HUDEP-2 (cell line): ENCODE results near the gene PTH2R.
"Not testable (repeated sequence)": the region's sequence is repeated elsewhere in the genome, so short reads cannot be mapped to it uniquely, and the experiment has no call there.

Source experiments
- DNase-seq, 76 experiments: peaks; one replicate each; lab custom pipeline; 2025; ENCODE audit not compliant: unreplicated experiment in 76 of 76; lab: John Stamatoyannopoulos, UW

Gene PTH2R

GRCh38 chr2:208386541-208386940 is 20.1 kb upstream of the PTH2R start:
- no peak for DNase-seq

- no peak for DNase-seq
These were observed 16.7 kb upstream of the PTH2R start for GRCh38 chr2:208389940-208390339.

DNA sequence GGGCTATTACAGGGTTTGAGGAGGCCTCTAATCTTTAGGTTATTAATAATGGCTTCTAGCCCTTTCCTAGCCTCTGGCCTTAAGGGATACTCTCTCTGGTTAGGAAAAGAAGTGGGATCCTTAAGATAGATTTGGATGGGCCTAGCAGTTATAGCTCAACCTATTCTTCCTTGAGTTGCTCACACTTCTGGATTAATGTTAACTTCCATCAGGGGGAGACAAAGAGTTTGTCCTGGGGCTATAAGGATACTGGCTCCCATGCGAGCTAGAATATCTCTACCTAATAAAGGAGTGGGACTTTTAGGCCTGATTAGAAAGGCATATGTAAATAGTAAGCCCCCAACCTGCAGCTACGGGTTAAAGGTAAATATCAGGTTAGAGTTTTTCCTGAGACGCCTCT is 14.3 kb upstream of the PTH2R start:
- DNase-seq, result peak in 5 of 76 experiments; percentile 2 to 35 (median 23)

DNA sequence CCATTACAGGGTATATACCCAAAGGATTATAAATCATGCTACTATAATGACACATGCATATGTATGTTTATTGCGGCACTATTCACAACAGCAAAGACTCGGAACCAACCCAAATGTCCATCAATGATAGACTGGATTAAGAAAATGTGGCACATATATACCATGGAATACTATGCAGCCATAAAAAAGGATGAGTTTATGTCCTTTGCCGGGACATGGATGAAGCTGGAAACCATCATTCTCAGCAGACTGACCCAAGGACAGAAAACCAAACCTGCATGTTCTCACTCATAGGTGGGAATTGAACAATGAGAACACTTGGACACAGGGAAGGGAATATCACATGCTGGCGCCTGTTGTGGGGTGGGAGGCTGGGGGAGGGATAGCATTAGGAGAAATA is 9.8 kb upstream of the PTH2R start:
- DNase-seq, result not testable (repeated sequence)

GRCh38 chr2:208399201-208399600 is 7.4 kb upstream of the PTH2R start:
- DNase-seq, result no peak

- peak in 9 of 76 experiments; percentile 2 to 31 (median 25) for DNase-seq
These were observed 1.1 kb downstream of the PTH2R start for GRCh38 chr2:208407667-208408066.

DNA sequence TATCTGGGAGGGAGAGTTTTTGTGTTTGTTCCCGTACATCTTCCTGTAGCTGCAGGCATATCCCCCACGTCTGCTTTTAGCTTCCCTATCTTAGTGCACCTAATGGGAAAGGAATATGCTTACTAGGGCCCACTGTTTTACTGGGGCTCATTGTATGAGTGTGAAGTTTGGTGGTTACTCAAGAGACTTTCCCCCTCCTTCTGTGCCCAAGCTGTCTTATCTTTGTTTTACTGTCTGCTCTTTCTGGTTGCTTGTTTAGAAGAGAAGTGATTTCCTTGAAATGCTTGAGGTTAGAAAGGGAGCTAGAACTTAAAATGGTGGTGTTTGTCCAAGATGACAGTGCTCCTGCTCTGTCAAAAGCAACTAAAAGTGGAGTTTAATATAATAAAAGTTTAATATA is 7.3 kb downstream of the PTH2R start:
- no peak for DNase-seq

DNA sequence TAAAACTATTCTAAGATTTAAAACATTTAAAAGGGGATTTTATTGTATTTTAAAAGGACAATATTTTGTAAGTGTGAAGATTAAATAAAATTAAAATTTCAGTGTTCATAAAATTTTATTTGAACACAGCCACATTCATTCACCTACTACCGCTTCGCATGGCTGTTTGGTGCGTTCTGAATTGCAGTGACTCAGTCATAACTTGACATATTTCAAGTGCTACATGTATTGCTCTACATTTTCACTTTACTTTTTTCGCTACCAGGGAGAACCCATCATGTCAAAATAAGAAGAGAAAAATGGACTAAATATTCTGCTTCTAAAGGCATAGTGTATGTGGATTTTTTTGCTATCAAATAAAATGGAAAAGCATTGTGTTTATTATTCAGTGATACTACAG is 8.7 kb downstream of the PTH2R start:
- DNase-seq, result no peak

DNA sequence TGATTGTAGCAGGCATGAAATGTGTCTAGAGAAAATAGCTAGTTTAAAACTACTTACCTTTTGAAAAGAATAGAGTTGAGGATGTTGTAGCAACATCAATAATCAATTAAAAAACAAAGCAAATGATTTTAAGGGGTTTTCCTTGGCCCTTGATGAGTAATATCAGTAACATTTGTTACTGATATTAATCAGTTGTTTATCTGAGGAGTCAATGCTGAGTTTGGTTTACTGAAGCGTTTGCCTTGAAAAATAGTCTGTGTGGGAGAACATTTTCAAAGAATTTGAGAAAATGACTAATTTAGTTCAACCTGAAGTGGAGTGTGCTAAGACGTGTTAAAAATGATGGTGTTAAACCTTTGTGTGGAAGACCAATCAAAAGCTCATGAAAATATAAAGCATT is 9.3 kb downstream of the PTH2R start:
- DNase-seq, result no peak

GRCh38 chr2:208426412-208427045 is 19.9 kb downstream of the PTH2R start:
- no peak for DNase-seq

- no peak for DNase-seq
These were observed 31.2 kb downstream of the PTH2R start for GRCh38 chr2:208437755-208438154.

DNA sequence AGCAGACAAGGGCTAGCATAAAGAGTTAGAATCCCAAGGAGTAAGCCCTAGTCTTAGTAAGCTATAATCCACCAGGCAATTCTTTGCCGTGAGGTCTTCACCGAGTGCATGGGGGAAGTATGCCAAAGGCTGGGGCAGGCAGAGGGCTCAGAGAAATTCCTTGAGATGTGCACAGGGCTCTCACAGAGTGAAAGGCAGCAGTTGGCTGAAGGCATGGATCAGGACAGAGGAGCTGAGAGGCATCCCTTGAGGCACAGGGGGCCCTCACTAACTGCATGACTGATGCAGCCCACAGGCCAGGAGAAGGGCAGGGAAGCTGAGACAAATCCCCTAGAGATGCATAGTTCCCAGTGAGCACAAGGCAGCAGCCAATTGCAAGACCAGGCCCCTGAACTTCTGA is 34.1 kb downstream of the PTH2R start:
- DNase-seq, result no peak

DNA sequence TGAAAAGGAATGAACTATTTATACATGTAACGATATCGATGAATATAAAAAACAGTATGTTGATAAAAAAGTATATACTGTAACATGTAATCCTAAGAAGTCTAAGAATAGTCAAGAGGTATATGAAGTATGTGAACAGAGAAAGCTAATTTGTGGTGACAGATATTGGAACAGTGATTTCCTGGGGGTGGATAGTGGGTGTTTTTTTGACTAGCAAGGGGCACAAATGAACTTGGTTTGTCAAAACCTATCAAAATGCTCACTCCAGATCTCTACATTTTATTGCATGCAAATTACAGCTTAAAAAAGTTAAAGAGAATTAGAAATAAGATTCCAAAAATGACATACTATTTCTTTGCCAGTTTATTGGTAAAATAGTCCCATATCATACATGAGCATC is 35.4 kb downstream of the PTH2R start:
- no peak for DNase-seq

GRCh38 chr2:208447447-208447846 is 40.9 kb downstream of the PTH2R start:
- DNase-seq, result not testable (repeated sequence)

- no peak for DNase-seq
These were observed 44.5 kb downstream of the PTH2R start for GRCh38 chr2:208451061-208451460.

DNA sequence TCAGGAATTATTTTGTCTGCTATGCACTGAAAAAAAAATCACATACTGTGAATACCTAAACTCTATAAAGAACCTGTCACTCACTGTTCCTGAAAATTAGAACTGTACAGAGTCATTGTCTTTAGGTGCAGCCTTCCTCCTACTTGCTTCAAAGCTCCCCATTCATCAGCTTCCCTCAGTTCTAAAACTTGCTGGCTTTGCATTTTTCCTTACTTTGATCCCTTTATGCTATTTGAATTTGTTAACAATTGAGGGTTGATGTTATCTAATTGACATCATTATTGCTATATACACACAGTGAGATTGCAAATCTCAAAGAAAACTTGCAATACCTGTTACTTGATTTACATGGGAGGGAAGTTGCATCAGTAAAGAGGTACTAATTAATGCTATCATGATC is 48.3 kb downstream of the PTH2R start:
- no peak for DNase-seq

DNA sequence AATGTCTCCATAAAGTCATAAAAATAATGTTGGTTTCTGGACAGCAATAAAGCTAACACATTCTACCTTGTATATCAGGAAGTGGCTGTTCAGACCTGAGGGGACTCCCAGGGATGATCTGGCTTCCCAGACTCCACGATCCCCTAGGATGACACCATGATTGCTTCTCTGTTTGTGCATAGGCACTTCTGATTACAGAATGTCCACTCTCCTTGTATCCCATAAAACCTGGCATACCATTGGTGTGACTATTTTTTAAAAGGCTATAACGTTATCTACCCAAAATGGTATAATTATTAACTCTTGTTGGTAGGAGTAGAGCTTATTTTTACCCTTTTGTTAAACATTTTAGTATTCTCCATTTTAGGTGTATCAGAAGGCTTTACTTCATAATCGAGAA is 57.1 kb downstream of the PTH2R start:
- DNase-seq, result no peak

- DNase-seq, result no peak
These were observed 57.6 kb downstream of the PTH2R start for GRCh38 chr2:208464205-208464604.

- DNase-seq, result peak in 67 of 76 experiments; percentile 2 to 86 (median 48)
These were observed 59.7 kb downstream of the PTH2R start for GRCh38 chr2:208466151-208466919.

GRCh38 chr2:208466920-208467298 is 60.3 kb downstream of the PTH2R start:
- peak in 8 of 76 experiments; percentile 4 to 43 (median 8) for DNase-seq

DNA sequence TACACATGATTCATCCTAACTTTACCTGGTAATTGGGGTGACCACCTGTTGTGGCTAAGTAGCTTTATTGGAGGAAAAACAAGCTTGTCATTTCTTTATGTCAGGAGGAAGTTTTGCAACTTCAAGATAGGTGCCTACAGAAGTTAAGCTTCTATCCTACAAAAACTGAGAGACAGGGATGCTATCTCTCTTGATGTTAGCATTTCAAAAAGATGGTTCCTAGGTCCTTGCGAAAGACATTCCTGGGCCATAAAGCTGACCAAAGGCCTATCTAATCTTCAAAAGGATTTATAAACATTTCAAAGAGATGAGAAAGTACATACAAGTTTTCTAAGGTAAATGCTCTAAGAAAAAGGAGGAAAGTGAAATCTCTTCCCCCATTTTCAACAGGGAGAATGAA is 61.0 kb downstream of the PTH2R start:
- no peak for DNase-seq

DNA sequence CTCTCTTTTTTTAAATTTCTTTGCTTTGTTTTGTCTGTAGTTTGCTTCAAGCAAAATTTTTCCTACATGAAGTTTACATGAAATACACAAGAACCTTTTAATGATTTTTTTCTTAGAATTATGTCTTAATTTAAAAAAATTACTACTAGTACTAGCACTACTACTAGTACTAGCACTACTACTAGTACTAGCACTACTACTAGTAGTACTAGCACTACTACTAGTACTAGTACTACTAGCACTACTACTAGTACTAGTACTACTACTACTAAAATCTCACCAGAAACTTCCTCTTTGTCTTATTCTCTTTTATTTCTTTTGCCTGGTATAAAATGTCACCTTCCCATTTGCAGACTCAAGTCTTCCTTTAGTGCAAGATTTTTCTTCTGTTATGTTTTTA is 71.1 kb downstream of the PTH2R start:
- DNase-seq, result no peak
